GM12878 (cell line): ENCODE data around the gene TSPAN10.

ENCODE experiments used
- ASH2L ChIP-seq: fragments of 300-600, 200-600 bp; sonication (generic); IDR thresholded peaks from 2 replicates; pipeline ENCODE4 v1.6.1; 2017; ENCODE audit warnings: low read depth, mild to moderate bottlenecking, borderline replicate concordance
- EZH2 ChIP-seq: IDR thresholded peaks from 2 replicates; pipeline ENCODE4 v1.6.1; 2012; ENCODE audit warnings: low read depth, mild to moderate bottlenecking, control low read depth, inconsistent platforms, low read length, borderline replicate concordance; ENCODE audit not compliant: control insufficient read depth
- IKZF2 ChIP-seq, 2 experiments: fragments of 450-650 bp; IDR thresholded peaks; 2 replicates each; pipeline ENCODE4 v1.6.1; 2017; ENCODE audit warnings: mild to moderate bottlenecking in 2 of 2, moderate library complexity in 2 of 2
- MYC ChIP-seq: IDR thresholded peaks from 2 replicates; pipeline ENCODE4 v1.6.1; 2011; ENCODE audit warnings: mild to moderate bottlenecking, low read length, moderate library complexity, inconsistent platforms; ENCODE audit not compliant: insufficient read depth, insufficient replicate concordance, insufficient read length, severe bottlenecking
- NR2C2 ChIP-seq: IDR thresholded peaks from 2 replicates; pipeline ENCODE4 v1.6.1; 2011; ENCODE audit warnings: borderline replicate concordance, low read depth; ENCODE audit not compliant: control insufficient read depth, insufficient read length
- POLR2AphosphoS5 ChIP-seq: IDR thresholded peaks from 2 replicates; pipeline ENCODE4 v1.6.1; 2011; ENCODE audit warnings: mild to moderate bottlenecking, low read length, inconsistent platforms
- SPI1 ChIP-seq: IDR thresholded peaks from 2 replicates; pipeline ENCODE4 v1.6.1; 2011; ENCODE audit warnings: low read depth, mild to moderate bottlenecking, low read length, moderate library complexity, borderline replicate concordance; ENCODE audit not compliant: insufficient read depth
- STAT1 ChIP-seq: fragments of 450-650 bp; conservative IDR thresholded peaks from 2 replicates; pipeline ENCODE4 v1.6.1; 2014; ENCODE audit warnings: antibody characterized with exemption, mild to moderate bottlenecking
- TARDBP ChIP-seq: IDR thresholded peaks from 2 replicates; pipeline ENCODE4 v1.6.1; 2016; ENCODE audit warnings: borderline replicate concordance
- TF ChIP-seq, protein P1 (sequence below): fragments of 450-650 bp; IDR thresholded peaks from 2 replicates; pipeline ENCODE4 v1.6.1; 2016; ENCODE audit warnings: mild to moderate bottlenecking
- TF ChIP-seq, protein P2 (sequence below): IDR thresholded peaks from 2 replicates; pipeline ENCODE4 v1.6.1; 2011; ENCODE audit warnings: low read depth, low read length, improper control_type of control experiment, borderline replicate concordance

DNA sequence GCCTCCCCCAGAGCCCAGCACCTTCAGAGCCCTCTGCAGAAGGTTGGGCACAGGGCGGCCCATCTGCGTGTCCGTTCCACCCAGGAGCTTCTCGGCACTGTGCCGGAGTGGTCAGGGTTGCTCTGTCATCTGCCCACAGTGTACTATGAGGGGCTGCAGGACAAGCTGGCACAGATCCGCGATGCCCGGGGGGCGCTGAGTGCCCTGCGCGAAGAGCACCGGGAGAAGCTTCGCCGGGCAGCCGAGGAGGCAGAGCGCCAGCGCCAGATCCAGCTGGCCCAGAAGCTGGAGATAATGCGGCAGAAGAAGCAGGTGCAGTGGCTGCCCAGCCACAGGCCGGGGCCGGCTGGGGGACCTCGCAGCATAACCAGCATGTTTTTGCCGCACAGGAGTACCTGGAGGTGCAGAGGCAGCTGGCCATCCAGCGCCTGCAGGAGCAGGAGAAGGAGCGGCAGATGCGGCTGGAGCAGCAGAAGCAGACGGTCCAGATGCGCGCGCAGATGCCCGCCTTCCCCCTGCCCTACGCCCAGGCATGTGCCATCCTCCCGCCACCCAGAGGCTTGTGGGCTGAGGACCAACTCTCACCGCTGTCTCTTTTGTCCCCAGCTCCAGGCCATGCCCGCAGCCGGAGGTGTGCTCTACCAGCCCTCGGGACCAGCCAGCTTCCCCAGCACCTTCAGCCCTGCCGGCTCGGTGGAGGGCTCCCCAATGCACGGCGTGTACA lies 59.4 kb downstream of the TSPAN10 start:
- no peak for TF ChIP-seq STAT1
- TF ChIP-seq, protein P1, sequence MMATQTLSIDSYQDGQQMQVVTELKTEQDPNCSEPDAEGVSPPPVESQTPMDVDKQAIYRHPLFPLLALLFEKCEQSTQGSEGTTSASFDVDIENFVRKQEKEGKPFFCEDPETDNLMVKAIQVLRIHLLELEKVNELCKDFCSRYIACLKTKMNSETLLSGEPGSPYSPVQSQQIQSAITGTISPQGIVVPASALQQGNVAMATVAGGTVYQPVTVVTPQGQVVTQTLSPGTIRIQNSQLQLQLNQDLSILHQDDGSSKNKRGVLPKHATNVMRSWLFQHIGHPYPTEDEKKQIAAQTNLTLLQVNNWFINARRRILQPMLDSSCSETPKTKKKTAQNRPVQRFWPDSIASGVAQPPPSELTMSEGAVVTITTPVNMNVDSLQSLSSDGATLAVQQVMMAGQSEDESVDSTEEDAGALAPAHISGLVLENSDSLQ, result no peak
- no peak for TF ChIP-seq NR2C2
- no peak for TF ChIP-seq IKZF2 (IDR thresholded peaks at IDR 0.05)
- no peak for TF ChIP-seq TARDBP
- TF ChIP-seq SPI1, result no peak
- TF ChIP-seq POLR2AphosphoS5, result no peak
- TF ChIP-seq EZH2, result no peak
- TF ChIP-seq, protein P2, sequence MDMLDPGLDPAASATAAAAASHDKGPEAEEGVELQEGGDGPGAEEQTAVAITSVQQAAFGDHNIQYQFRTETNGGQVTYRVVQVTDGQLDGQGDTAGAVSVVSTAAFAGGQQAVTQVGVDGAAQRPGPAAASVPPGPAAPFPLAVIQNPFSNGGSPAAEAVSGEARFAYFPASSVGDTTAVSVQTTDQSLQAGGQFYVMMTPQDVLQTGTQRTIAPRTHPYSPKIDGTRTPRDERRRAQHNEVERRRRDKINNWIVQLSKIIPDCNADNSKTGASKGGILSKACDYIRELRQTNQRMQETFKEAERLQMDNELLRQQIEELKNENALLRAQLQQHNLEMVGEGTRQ, result no peak
- TF ChIP-seq MYC, result no peak
- no peak for TF ChIP-seq ASH2L
